DMS 273 (cell line): Measurements from ENCODE around the gene ZNF165.
A peak's percentile ranks its signal among the peaks of the same experiment; 100 is the strongest.
"Not testable (repeated sequence)": the region's sequence is repeated elsewhere in the genome, so short reads cannot be mapped to it uniquely, and the experiment has no call there.

ENCODE experiments used
- DNase-seq: peaks from one replicate; lab custom pipeline; 2025; ENCODE audit not compliant: unreplicated experiment; lab: John Stamatoyannopoulos, UW

ZNF165 gene

DNA sequence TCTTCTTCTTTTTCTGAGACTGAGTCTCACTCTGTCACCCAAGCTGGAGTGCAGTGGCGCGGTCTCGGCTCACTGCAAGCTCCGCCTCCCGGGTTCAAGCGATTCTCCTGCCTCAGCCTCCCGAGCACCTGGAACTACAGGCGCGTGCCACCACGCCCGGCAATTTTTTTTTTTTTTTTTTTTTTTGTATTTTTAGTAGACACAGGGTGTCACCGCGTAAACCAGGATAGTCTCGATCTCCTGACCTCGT lies at the start of gene ZNF165:
Gene ZNF165 (plus strand): TSS at position 188 of the 250 bp plus-strand sequence. CDS start 4,913 bp downstream, outside the sequence.
- DNase-seq: not testable (repeated sequence)

DNA sequence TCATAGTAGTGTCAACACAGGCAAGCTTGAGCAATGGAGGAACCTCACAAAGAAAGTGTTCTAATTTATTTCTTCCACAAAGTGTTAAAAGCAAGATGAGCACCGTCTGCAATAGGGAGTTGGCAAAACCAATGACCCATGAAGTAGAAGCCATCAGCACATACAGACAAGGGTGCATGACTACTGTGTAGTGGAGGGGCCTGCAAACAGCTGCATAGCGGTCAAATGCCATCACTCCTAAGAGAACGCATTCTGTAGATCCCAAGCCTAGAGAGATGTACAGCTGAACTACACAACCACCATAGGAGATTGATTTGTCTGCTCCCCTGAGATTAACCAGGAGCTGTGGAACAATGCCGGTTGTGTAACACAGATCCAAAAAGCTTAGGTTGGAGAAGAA lies 26.8 kb upstream of the ZNF165 start:
- DNase-seq: no peak

GRCh38 chr6:28060405-28060804 lies 20.0 kb upstream of the ZNF165 start:
- DNase-seq: no peak

DNA sequence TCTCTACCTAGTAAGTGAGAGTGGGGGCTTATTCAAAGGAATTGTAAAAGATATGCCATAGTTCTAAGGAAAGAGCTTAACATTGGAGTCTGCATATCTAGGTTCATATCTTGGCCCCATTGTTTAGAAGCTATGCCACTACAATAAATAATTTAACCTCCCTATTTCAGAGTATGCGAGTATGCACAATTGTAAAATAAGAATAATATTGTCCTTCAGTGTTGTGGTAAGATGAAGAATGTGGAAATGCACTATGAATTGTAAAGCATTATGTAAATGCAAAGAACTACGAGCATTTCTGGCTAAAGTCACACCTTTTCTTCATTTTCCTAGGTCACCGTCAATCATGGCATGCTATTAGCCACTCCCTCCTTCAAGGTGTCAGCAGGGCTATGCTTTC lies 16.1 kb upstream of the ZNF165 start:
- no peak for DNase-seq

DNA sequence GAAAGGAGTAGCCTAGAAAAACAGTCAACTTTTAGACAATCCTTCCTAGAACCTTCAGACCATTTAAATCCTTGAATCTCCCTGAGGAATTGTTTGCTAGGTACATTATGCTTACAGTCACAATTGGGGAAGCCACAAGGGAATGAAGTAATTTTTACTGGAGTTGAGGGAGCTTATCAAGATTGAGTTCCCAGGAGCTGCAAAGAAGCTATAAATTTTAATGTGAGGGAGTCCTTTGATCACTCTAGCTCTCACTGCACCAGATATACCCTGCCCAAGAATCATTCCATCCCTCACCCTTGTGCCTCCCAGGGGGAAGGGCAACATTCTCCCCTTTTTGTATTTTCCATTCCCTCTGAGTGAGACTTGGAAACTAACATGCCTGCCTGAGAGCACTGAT lies 12.3 kb upstream of the ZNF165 start:
- DNase-seq: no peak

DNA sequence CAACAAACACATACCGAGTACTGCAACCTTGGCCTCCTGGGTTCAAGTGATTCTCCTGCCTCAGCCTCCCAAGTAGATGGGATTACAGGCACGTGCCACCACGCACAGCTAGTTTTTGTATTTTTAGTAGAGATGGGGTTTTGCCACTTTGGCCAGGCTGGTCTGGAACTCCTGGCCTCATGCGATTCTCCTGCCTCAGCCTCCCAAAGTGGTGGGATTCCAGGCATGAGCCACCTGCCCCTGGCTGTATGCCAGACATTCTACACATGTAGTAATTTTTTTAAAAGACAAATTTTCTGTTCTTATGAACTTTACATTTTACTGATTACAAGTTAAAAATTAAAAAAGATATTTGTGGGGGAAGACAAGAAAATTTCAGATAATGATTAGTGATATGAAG lies 9.4 kb upstream of the ZNF165 start:
- not testable (repeated sequence) for DNase-seq

GRCh38 chr6:28078050-28078449 lies 2.3 kb upstream of the ZNF165 start:
- no peak for DNase-seq

DNA sequence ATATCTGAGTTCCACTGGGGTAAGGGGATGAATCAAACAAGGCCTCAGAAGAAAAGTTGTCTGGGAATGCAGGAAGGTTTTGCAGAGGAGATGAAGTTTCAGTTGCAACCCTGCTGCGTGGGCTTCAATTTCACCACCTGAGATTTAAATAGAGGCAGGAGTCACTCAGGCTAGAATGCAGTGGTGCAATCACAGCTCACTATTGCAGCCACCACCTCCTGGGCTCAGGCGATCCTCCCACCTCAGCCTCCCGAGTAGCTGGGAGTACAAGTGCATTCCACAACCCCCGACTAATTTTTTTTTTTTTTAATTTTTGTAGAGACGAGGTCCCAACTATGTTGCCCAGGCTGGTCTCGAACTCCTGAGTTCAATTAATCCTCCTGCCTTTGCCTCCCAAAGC lies 1.5 kb upstream of the ZNF165 start:
- DNase-seq: no peak

DNA sequence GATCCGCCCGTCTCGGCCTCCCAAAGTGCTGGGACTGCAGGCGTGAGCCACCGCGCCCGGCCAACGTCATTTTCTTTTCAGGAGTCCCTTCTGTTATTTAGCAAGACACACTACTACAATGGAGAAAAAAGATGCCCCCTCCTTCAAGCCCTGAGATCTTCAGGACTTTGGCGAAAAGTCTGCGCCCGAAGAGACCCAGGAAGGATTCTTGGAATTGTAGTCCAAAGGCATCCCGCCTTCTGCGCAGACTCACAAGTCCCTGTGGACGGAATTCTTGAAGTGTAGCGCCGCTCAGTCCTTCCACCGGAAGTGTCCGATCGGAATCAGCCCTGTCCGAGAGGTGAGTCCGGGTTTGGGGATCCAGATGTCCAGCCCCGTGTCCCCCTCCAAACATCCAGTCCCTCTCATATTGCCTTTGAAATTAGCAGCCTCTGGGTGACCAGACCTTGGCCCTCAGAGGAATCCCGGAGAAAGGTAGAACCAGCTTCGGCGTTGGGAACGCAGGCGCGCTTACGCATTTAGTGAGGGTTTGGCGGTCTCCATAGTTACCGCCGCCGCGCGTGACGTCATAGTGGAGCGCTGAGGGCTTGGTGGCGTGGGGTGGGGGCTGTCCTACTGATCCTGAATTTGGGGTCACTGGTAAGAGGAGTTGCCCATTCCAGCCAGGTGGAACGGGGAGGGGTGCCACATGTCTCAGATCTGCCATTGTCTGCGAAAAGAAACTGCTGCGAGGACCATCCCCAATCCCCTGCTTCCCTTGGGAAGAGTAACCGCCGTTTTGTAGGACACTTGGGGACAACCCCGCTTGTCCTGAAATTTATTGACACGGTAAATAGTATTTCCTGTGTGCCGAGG lies 490 bp downstream of the ZNF165 start:
- DNase-seq: peak; percentile 97

DNA sequence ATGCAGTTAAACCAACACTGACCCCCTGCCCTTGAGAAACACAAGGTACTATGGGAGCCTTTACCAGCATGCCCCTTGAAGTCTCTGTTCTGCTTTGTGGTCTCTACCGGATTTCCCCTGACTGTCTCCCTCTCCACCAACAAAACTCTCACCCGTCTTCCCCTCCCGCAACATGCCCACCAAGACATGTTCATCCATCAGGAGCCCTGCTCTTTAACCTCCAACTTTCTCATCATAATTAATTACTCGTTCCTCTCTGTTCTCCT lies 1.1 kb downstream of the ZNF165 start:
- no peak for DNase-seq

GRCh38 chr6:28082939-28083338 lies 2.6 kb downstream of the ZNF165 start:
- no peak for DNase-seq

DNA sequence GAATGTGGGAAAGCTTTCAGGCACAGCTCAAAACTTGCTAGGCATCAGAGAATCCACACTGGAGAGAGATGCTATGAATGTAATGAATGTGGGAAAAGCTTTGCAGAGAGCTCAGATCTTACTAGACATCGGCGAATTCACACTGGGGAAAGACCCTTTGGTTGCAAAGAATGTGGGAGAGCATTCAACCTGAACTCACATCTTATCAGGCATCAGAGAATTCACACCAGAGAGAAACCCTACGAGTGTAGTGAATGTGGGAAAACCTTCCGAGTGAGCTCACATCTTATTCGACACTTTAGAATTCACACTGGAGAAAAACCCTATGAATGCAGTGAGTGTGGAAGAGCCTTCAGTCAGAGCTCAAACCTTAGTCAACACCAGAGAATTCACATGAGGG lies 8.7 kb downstream of the ZNF165 start:
- no peak for DNase-seq

DNA sequence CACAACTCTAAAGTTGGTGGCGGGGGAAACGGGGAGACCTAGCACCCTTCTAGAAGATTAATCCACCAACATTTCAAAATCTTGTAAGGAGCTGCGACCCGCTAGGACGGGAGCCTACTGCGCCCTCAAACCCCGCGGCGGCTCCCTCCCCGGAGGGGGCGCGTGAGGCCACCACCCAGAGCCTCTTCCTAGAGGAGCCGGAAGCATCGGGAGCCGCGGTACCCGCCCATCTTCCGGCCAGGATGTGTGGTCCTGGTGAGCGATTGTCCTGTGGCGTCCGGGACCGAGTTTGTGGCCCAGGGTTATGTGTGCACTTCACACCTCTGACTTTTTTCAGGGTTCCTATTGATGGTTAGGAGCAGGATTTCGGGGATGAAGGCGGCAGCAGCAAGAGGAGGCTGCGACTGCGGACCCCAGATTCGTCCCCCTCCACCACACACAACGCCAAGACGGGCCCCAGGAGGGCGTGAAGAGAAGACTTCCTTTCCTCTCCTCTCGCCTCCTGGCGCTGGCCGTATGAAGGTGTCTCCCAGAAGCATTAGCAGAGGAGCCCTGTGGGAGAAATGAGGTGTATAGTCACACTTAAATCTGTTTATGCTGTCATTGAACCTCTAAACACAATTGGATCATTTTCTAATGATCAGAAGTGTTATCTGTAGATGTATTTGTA lies 10.7 kb downstream of the ZNF165 start:
- no peak for DNase-seq

DNA sequence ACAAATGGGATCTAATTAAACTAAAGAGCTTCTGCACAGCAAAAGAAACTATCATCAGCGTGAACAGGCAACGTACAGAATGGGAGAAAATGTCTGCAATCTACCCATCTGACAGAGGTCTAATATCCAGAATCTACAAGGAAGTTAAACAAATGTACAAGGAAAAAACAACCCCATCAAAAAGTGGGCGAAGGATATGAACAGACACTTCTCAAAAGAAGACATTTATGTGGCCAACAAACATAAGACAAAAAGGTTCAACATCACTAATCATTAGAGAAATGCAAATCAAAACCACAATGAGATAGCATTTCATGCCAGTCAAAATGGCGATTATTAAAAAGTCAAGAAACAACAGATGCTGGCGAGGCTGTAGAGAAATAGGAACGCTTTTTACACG lies 21.9 kb downstream of the ZNF165 start:
- DNase-seq: not testable (repeated sequence)

DNA sequence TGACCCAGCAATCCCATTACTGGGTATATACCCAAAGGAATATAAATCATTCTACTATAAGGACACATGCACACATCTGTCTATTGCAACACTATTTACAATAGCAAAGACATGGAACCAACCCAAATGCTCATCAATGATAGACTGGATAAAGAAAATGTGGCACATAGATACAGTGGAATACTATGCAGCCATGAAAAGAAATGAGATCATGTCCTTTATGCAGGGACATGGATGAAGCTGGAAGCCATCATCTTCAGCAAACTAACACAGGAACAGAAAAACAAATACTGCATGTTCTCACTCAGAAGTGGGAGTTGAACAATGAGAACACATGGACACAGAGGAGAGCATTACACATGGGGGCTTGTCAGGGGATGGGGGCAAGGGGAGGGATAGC lies 22.3 kb downstream of the ZNF165 start:
- DNase-seq: not testable (repeated sequence)

- peak; percentile 92 for DNase-seq
These were observed 24.2 kb downstream of the ZNF165 start for GRCh38 chr6:28104392-28105244.

- DNase-seq: peak; percentile 42
These were observed 24.9 kb downstream of the ZNF165 start for GRCh38 chr6:28105245-28105639.

- DNase-seq: no peak
These were observed 27.1 kb downstream of the ZNF165 start for GRCh38 chr6:28107506-28107905.

GRCh38 chr6:28111964-28112363 lies 31.6 kb downstream of the ZNF165 start:
- no peak for DNase-seq

- DNase-seq: no peak
These were observed 35.4 kb downstream of the ZNF165 start for GRCh38 chr6:28115799-28116198.

- DNase-seq: no peak
These were observed 37.1 kb downstream of the ZNF165 start for GRCh38 chr6:28117386-28118050.

- DNase-seq: no peak
These were observed 37.8 kb downstream of the ZNF165 start for GRCh38 chr6:28118217-28118616.
